Prostate gland (tissue), 2 donors: ENCODE results near the gene MORN1.

Experiments used
- CTCF ChIP-seq, 4 experiments: fragments of 200-600 bp in 2 of 4; fragments of 450-650 bp in 2 of 4; sonication (generic) in 2 of 4; IDR thresholded peaks; 1 replicate in 3 of 4; 2 replicates in 1 of 4; pipeline ENCODE4 v1.5.1; 2016 to 2019; ENCODE audit warnings: antibody characterized with exemption in 4 of 4, mild to moderate bottlenecking in 2 of 4, moderate library complexity in 2 of 4
- POLR2AphosphoS5 ChIP-seq: sonication (generic); formaldehyde crosslinking; IDR thresholded peaks from one replicate; pipeline ENCODE4 v1.6.1; 2017; ENCODE audit warnings: antibody characterized with exemption

GRCh38 chr1:2339206-2340085 lies 51.9 kb downstream of the MORN1 start:
- TF ChIP-seq CTCF (IDR thresholded peaks at IDR 0.05) (no peak), POLR2AphosphoS5 (no peak)
